Activated CD4-positive, alpha-beta T cell treated with anti-CD3 and anti-CD28 coated beads for 24 hours (primary cell): ENCODE results near the gene RFC5.
"Not testable (repeated sequence)": the region's sequence is repeated elsewhere in the genome, so short reads cannot be mapped to it uniquely, and the experiment has no call there.

ENCODE experiments used
- DNase-seq, 2 donors: peaks; one replicate each; pipeline ENCODE4 v3.0.0-alpha.2; 2020; ENCODE audit warnings: low read depth in 2 of 2

RFC5 gene

GRCh38 chr12:118015306-118015705 lies 1.2 kb upstream of the RFC5 start:
- no peak for DNase-seq

GRCh38 chr12:118015944-118016343 lies 559 bp upstream of the RFC5 start:
- no peak for DNase-seq

- DNase-seq = no peak
These were observed 1.4 kb downstream of the RFC5 start for GRCh38 chr12:118017926-118018325.

GRCh38 chr12:118020036-118020435 lies 3.5 kb downstream of the RFC5 start:
- DNase-seq = no peak

- not testable (repeated sequence) for DNase-seq
These were observed 5.7 kb downstream of the RFC5 start for GRCh38 chr12:118022097-118022727.

- DNase-seq = no peak
These were observed 6.2 kb downstream of the RFC5 start for GRCh38 chr12:118022728-118023109.

- no peak for DNase-seq
These were observed 6.9 kb downstream of the RFC5 start for GRCh38 chr12:118023301-118023860.

GRCh38 chr12:118025168-118025567 lies 8.7 kb downstream of the RFC5 start:
- DNase-seq = no peak

- DNase-seq = no peak
These were observed 12.7 kb downstream of the RFC5 start for GRCh38 chr12:118029166-118029565.

GRCh38 chr12:118032188-118032587 lies 15.7 kb downstream of the RFC5 start:
- DNase-seq = no peak

GRCh38 chr12:118033323-118033722 lies 16.8 kb downstream of the RFC5 start:
- no peak for DNase-seq

- DNase-seq = no peak
These were observed 17.4 kb downstream of the RFC5 start for GRCh38 chr12:118033902-118034301.

- no peak for DNase-seq
These were observed 18.1 kb downstream of the RFC5 start for GRCh38 chr12:118034429-118035189.

GRCh38 chr12:118035190-118036041 lies 18.9 kb downstream of the RFC5 start:
- DNase-seq = peak in 1 of 2 donors; percentile 28

GRCh38 chr12:118036672-118037411 lies 20.3 kb downstream of the RFC5 start:
- DNase-seq = no peak

- no peak for DNase-seq
These were observed 21.6 kb downstream of the RFC5 start for GRCh38 chr12:118038137-118038536.

GRCh38 chr12:118042091-118042490 lies 25.6 kb downstream of the RFC5 start:
- DNase-seq = no peak

GRCh38 chr12:118044075-118044474 lies 27.6 kb downstream of the RFC5 start:
- no peak for DNase-seq

- no peak for DNase-seq
These were observed 28.1 kb downstream of the RFC5 start for GRCh38 chr12:118044577-118044976.

- DNase-seq = no peak
These were observed 29.9 kb downstream of the RFC5 start for GRCh38 chr12:118046430-118046829.
